ENCODE results near the gene CIAO2B. TPM values are rescaled to one million over a fixed set of nuclear protein-coding genes. Genes with fewer than 3 reads are reported as not detected.

CIAO2B gene
- polyA plus RNA-seq, 1 experiment = 171 TPM

GRCh38 chr16:66954097-66954659, 20.0 kb upstream of the CIAO2B start:
- peak; percentile 81 for TF ChIP-seq CTCF (IDR thresholded peaks at IDR 0.05; ENCODE audit: insufficient read depth, low read depth, low read length)
- no peak for DNase-seq (ENCODE audit: low read depth)
- CTCF ChIA-PET = interaction anchor here (0.6 to 3.2 kb wide), 25 partner anchors 8 to 567 kb away, joined by 3 to 18 read pairs (median 4); partner anchors contain the start of genes B3GNT9, CIAO2B and EXOC3L1
- Histone ChIP-seq H3K36me3 (ENCODE audit: control insufficient read depth, insufficient read depth, low read length) (no peaks in the 10 kb centered on the region), H3K27me3 (ENCODE audit: control insufficient read depth, insufficient read depth, low read length) (peaks cover 5% of the 10 kb centered on the region), H3K4me3 (ENCODE audit: low read depth, low read length) (no peak overlapping the region)
- POLR2A ChIA-PET = no interaction called here

GRCh38 chr16:66953462-66954096, 19.4 kb upstream of the CIAO2B start:
- no peak overlapping the region for H3K4me3 ChIP-seq (ENCODE audit: low read depth, low read length)
- POLR2A ChIA-PET = no interaction called here
- CTCF ChIA-PET = interaction anchor here (0.6 to 3.2 kb wide), 27 partner anchors 9 to 568 kb away, joined by 3 to 18 read pairs (median 4); partner anchors contain the start of genes B3GNT9 and CIAO2B

GRCh38 chr16:66952430-66953110, 18.4 kb upstream of the CIAO2B start:
- H3K36me3 ChIP-seq (ENCODE audit: control insufficient read depth, insufficient read depth, low read length) = no peaks in the 10 kb centered on the region
- no peak for DNase-seq (ENCODE audit: low read depth)
- H3K4me3 ChIP-seq (ENCODE audit: low read depth, low read length) = no peak overlapping the region
- TF ChIP-seq CTCF (IDR thresholded peaks at IDR 0.05; ENCODE audit: insufficient read depth, low read depth, low read length) = no peak
- POLR2A ChIA-PET = no interaction called here
- CTCF ChIA-PET = interaction anchor here (0.9 to 3.2 kb wide), 11 partner anchors 11 to 234 kb away, joined by 3 to 18 read pairs (median 4); no protein-coding TSS in a partner anchor
- H3K27me3 ChIP-seq (ENCODE audit: control insufficient read depth, insufficient read depth, low read length) = peaks cover 8% of the 10 kb centered on the region

More at GRCh38 chr16:66953462-66954096, 19.4 kb upstream of the CIAO2B start:
- DNase-seq (ENCODE audit: low read depth) = no peak
- no peak for TF ChIP-seq CTCF (IDR thresholded peaks at IDR 0.05; ENCODE audit: insufficient read depth, low read depth, low read length)
- no peaks in the 10 kb centered on the region for H3K36me3 ChIP-seq (ENCODE audit: control insufficient read depth, insufficient read depth, low read length)
- H3K27me3 ChIP-seq (ENCODE audit: control insufficient read depth, insufficient read depth, low read length) = peaks cover 7% of the 10 kb centered on the region

GRCh38 chr16:66950971-66951790, 17.0 kb upstream of the CIAO2B start:
- ChIA-PET POLR2A (no interaction called here), CTCF (interaction anchor here (1.8 to 2.5 kb wide), 2 partner anchors 27 to 56 kb away, joined by 4 to 8 read pairs; no protein-coding TSS in a partner anchor)
- no peak for TF ChIP-seq CTCF (IDR thresholded peaks at IDR 0.05; ENCODE audit: insufficient read depth, low read depth, low read length)
- Histone ChIP-seq H3K36me3 (ENCODE audit: control insufficient read depth, insufficient read depth, low read length) (no peaks in the 10 kb centered on the region), H3K27me3 (ENCODE audit: control insufficient read depth, insufficient read depth, low read length) (peaks cover 7% of the 10 kb centered on the region), H3K4me3 (ENCODE audit: low read depth, low read length) (no peak overlapping the region)
- no peak for DNase-seq (ENCODE audit: low read depth)
